ENCODE results near the gene ZNF326. TPM values are rescaled to one million over a fixed set of nuclear protein-coding genes. Genes with fewer than 3 reads are reported as not detected.
A peak's percentile ranks its signal among the peaks of the same experiment; 100 is the strongest.
"Not testable (repeated sequence)": the region's sequence is repeated elsewhere in the genome, so short reads cannot be mapped to it uniquely, and the experiment has no call there.

Gene ZNF326
- polyA plus RNA-seq, 10 donors: 18.0 to 33.0 (median 24.3) TPM

GRCh38 chr1:89995598-89996449 lies 914 bp downstream of the ZNF326 start:
- DNase-seq: peak in 1 of 3 donors; percentile 53

GRCh38 chr1:89996450-89997110 lies 1.7 kb downstream of the ZNF326 start:
- DNase-seq: peak in 1 of 3 donors; percentile 15

- not testable (repeated sequence) for DNase-seq
Measured at GRCh38 chr1:89997152-89997551, 2.2 kb downstream of the ZNF326 start.

- no peak for DNase-seq
Measured at GRCh38 chr1:89998306-89998705, 3.4 kb downstream of the ZNF326 start.

GRCh38 chr1:89999208-89999607 lies 4.3 kb downstream of the ZNF326 start:
- no peak for DNase-seq

GRCh38 chr1:89999628-90000027 lies 4.7 kb downstream of the ZNF326 start:
- no peak for DNase-seq

GRCh38 chr1:90000934-90001676 lies 6.2 kb downstream of the ZNF326 start:
- DNase-seq: no peak

- no peak for DNase-seq
Measured at GRCh38 chr1:90007979-90008404, 13.1 kb downstream of the ZNF326 start.

GRCh38 chr1:90012300-90012699 lies 17.4 kb downstream of the ZNF326 start:
- no peak for DNase-seq

GRCh38 chr1:90023691-90024090 lies 28.8 kb downstream of the ZNF326 start:
- no peak for DNase-seq

GRCh38 chr1:90027281-90027680 lies 32.4 kb downstream of the ZNF326 start:
- DNase-seq: no peak

- no peak for DNase-seq
Measured at GRCh38 chr1:90039652-90040051, 44.7 kb downstream of the ZNF326 start.

- DNase-seq: no peak
Measured at GRCh38 chr1:90043586-90043985, 48.7 kb downstream of the ZNF326 start.

- no peak for DNase-seq
Measured at GRCh38 chr1:90044346-90044745, 49.4 kb downstream of the ZNF326 start.

- DNase-seq: peak in 1 of 3 donors; percentile 38
Measured at GRCh38 chr1:90045853-90046563, 51.1 kb downstream of the ZNF326 start.

GRCh38 chr1:90046635-90047034 lies 51.7 kb downstream of the ZNF326 start:
- no peak for DNase-seq

GRCh38 chr1:90048043-90048442 lies 53.1 kb downstream of the ZNF326 start:
- DNase-seq: no peak

- DNase-seq: not testable (repeated sequence)
Measured at GRCh38 chr1:90062700-90063643, 68.1 kb downstream of the ZNF326 start.

- not testable (repeated sequence) for DNase-seq
Measured at GRCh38 chr1:90064109-90064508, 69.2 kb downstream of the ZNF326 start.

GRCh38 chr1:90067194-90067931 lies 72.5 kb downstream of the ZNF326 start:
- DNase-seq: no peak

Data from muscle of back (tissue), 11 donors.